Measurements from ENCODE around the gene MMP24OS.

DNA sequence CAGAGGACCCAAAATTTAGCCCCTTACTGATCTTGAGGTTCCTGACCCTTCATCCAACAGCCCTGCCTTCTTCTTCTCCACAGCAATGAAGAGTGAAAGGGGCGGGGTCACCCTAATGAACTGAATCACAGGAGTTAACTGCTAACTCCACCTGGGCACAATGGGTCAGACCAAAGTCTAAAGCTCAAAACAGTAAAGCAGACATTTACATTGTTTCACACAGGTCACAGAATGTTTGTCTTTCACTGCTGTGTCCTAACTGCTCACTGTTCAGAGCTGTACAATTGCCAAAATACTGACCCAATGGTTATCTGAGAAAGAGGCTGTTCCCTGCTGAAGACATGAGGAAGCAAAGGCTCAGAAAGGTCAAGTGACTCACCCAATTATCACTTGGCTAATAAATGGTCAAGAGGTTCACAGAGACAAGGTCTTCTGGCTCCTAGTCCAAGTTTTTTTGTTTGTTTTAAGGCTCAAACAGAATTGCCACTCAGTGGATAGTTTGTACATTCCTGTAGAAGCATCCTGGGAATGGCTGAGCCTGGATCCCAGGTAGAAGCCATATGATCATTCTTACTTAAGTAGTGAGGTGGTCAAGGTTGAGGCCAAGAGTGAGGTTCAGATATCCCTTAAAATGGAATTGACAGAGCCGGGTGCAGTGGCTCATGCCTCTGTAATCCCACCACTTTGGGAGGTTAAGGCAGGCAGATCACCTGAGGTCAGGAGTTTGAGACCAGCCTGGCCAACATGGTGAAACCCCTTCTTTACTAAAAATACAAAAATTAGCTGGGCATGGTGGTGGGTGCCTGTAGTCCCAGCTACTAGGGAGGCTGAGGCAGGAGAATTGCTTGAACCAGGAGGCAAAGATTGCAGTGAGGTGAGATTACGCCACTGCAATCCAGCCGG, 49.4 kb upstream of the MMP24OS start:
- TF ChIP-seq, protein P1, sequence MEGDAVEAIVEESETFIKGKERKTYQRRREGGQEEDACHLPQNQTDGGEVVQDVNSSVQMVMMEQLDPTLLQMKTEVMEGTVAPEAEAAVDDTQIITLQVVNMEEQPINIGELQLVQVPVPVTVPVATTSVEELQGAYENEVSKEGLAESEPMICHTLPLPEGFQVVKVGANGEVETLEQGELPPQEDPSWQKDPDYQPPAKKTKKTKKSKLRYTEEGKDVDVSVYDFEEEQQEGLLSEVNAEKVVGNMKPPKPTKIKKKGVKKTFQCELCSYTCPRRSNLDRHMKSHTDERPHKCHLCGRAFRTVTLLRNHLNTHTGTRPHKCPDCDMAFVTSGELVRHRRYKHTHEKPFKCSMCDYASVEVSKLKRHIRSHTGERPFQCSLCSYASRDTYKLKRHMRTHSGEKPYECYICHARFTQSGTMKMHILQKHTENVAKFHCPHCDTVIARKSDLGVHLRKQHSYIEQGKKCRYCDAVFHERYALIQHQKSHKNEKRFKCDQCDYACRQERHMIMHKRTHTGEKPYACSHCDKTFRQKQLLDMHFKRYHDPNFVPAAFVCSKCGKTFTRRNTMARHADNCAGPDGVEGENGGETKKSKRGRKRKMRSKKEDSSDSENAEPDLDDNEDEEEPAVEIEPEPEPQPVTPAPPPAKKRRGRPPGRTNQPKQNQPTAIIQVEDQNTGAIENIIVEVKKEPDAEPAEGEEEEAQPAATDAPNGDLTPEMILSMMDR (IDR thresholded peaks at IDR 0.05) = no peak
- no peak for TF ChIP-seq EZH2 (IDR thresholded peaks at IDR 0.05)
- TF ChIP-seq EZH2phosphoT487 (IDR thresholded peaks at IDR 0.05) = no peak

Measured in neural progenitor cell (in vitro differentiated cells).